Astrocyte (in vitro differentiated cells and primary cell): ENCODE data around the gene DLGAP1.

ENCODE experiments used
- EZH2 ChIP-seq: IDR thresholded peaks from 2 replicates; pipeline ENCODE4 v1.6.1; 2012; ENCODE audit warnings: mild to moderate bottlenecking, low read length, inconsistent platforms; ENCODE audit not compliant: insufficient read depth
- TF ChIP-seq, protein P1 (sequence below): IDR thresholded peaks from 2 replicates; pipeline ENCODE4 v1.5.1; 2011; ENCODE audit warnings: low read depth, mild to moderate bottlenecking, inconsistent platforms, low read length, moderate library complexity; ENCODE audit not compliant: insufficient read depth

GRCh38 chr18:3447068-3447894, 1007.8 kb downstream of the DLGAP1 start:
- TF ChIP-seq, protein P1, sequence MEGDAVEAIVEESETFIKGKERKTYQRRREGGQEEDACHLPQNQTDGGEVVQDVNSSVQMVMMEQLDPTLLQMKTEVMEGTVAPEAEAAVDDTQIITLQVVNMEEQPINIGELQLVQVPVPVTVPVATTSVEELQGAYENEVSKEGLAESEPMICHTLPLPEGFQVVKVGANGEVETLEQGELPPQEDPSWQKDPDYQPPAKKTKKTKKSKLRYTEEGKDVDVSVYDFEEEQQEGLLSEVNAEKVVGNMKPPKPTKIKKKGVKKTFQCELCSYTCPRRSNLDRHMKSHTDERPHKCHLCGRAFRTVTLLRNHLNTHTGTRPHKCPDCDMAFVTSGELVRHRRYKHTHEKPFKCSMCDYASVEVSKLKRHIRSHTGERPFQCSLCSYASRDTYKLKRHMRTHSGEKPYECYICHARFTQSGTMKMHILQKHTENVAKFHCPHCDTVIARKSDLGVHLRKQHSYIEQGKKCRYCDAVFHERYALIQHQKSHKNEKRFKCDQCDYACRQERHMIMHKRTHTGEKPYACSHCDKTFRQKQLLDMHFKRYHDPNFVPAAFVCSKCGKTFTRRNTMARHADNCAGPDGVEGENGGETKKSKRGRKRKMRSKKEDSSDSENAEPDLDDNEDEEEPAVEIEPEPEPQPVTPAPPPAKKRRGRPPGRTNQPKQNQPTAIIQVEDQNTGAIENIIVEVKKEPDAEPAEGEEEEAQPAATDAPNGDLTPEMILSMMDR: no peak
- TF ChIP-seq EZH2: no peak
